HG03108 (cell line): Measurements from ENCODE around the gene DNAJC12.
A peak's percentile ranks its signal among the peaks of the same experiment; 100 is the strongest.
"Not testable (repeated sequence)": the region's sequence is repeated elsewhere in the genome, so short reads cannot be mapped to it uniquely, and the experiment has no call there.

ENCODE experiments used
- ATAC-seq: cut with Tn5 transposase; IDR thresholded peaks from one replicate; pipeline ENCODE4 v1.9.1; 2021; ENCODE audit warnings: moderate library complexity; ENCODE audit not compliant: unreplicated experiment

Gene DNAJC12

DNA sequence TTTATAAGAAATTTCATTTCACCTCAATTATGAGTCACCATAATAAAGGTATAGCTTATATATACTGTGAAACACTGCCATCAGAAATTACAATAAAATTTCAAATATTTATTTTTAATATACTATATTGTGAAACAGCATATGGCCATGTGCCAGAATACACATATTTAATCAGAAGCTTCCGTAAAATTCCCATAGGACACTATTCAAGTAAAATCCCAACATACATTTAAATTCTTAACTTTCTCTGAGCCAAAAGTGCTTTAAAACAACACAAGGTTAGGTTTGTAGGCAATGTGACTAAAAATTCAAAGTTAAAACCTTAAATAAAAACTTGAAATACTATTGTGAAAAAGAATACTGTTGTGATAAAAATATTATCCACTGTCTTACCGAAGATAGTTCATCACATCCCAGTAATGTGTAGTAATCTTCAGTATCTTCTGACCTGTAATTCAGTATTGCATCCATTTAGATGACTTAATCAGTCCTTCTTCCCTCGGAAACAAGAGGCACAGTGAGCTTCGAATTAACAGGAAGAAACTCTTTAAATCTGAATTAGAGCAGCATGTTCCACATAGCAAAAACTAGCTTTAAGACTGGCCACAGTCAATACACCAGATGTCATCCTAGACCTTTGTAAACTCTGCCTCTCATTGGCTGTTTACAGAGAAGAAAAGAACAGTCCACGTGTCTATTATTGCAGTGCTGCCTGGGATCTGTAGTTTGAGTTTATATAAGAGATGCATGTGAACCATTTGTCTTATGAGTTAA, at the start of gene DNAJC12:
Gene DNAJC12 (minus strand): TSS at position 648 of the 774 bp plus-strand sequence. CDS start 177 bp downstream, at position 471.
- no peak for ATAC-seq

DNA sequence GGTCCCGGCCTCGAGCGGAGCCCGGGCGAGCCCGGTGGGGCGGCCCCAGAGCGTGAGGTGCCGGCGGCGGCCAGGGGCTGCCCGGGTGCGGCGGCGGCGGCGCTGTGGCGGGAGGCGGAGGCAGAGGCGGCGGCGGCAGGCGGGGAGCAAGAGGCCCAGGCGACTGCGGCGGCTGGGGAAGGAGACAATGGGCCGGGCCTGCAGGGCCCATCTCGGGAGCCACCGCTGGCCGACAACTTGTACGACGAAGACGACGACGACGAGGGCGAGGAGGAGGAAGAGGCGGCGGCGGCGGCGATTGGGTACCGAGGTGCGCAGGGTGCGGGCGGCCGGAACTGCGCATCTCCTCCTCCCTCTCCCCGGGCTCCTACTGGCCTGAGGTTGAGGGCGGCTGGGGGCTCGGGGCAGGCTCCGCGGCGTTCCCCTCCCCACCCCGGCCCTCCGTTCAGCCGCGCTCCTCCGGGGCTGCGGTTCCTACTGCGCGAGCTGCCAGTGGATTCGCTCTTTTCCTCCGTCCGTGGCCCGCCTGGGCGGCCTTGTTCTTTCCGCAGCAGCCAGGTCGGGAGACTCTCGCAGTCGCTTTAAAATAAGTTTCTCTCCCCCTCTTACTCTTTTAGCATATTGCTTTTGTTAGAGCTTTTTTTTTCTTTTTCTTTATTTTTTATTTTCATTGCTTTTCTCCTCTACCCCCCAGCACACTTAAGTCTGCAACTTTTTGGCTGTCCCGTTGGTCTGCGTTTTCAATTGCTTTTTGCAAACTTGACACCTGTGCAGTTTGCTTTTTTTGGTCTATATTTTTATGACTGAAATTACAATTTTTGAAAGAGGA, 47.1 kb upstream of the DNAJC12 start:
- peak; percentile 50 for ATAC-seq

- peak; percentile 86 for ATAC-seq
Measured at GRCh38 chr10:67884313-67884841, 46.4 kb upstream of the DNAJC12 start, which contains the start of gene SIRT1. TSS of gene SIRT1 (plus strand) at chr10:67884656. CDS start at chr10:67884722, 66 bp downstream.

DNA sequence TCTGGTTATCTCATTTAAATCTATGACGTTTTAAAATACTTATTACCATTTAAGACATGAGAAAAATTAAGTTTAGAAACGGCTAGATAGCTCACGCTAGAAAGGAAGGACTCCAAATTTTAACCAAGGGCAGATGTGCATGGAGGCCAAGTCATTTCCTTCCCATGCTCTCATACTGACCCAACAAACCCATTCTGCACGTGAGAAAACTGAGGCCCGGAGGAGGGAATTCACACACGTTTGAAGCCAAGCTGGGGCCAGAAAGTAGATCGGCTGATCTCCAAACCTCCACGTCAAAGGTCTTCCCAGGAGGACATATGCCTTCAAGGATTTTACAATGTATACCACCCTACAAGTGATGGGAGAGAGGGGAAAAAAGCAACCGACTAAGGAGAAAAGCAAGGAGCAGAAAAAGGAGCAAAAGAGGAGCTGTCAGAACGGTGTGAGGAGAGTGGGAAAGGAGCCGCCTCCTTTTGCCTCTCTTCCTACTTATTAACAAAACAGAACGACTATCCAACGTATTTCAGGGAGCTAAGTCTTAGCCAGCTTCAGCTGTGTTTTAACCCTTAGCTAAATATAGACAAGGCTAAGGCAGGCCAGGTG, 45.8 kb upstream of the DNAJC12 start:
- ATAC-seq, result no peak

DNA sequence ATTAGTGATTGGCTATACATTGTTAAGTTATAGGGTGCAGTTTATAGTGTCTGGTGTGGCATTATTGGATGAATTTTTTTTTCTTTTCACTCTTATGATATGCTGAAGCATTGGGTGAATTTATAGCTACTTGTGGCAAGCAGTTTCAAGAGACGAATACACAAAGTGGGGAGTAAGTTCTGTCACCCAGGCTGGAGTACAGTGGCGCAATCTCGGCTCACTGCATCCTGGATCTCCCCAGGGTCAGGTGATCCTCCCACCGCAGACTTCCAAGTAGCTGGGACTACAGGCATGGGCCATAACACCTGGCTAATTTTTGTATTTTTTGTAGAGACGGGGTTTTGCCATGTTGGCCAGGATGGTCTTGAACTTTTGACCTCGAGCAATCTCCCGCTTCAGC, 40.1 kb upstream of the DNAJC12 start:
- no peak for ATAC-seq

GRCh38 chr10:67877421-67877820, 39.4 kb upstream of the DNAJC12 start:
- not testable (repeated sequence) for ATAC-seq

DNA sequence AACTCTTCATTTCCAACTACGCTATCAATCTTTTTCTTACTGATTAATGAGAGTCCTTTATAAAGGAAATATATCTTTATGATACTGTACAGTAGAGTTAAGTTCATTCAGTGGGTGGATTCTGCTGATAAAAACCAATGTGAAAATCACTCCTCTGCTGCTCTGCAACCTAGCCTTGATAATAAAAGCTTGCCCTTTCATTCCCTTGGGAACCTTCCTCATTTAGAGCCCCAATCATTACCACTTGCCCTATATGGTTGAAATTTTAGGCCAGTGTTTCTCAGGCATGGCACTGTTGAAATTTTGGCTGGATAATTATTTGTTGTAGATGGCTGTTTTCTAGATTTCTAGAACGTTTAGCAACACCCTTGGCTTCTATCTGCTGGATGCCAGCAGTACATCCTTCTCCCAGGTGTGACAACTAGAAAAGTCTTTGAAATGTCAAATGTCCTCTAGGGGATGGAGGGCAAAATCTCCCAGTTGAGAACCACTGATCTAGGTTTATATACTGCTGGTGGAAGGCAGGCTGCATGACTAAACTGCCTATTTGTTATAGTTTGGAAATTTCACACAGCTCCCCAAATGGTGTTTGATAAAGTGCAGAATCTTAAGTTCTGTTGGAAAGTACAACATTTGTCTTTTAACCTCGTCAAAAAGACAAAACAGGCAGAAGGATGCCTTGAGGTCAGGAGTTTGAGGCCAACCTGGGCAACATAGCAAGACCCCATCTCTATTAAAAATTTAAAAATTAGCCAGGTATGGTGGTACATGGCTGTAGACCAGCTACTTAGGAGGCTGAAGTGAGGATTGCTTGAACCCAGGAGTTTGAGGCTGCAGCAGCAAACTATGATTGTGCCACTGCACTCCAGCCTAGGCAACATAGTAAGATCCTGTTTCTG, 37.6 kb upstream of the DNAJC12 start:
- ATAC-seq, result no peak

DNA sequence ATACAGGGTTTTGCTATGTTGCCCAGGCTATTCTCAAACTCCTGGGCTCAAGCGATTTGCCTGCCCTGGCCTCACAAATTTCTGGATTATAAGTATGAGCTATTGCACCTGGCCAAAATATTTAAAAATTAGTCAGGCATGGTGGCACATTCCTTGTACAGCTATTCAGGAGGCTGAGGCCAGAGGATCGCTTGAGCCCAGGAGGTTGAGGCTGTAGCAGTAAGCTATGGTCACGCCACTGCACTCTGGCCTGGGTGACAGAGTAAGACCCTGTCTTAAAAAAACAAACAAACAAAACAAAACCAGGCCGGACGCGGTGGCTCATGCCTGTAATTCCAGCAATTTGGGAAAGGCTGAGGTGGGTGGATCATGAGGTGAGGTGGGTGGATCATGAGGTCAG, 32.0 kb upstream of the DNAJC12 start:
- no peak for ATAC-seq

- no peak for ATAC-seq
Measured at GRCh38 chr10:67868132-67868531, 30.1 kb upstream of the DNAJC12 start.

DNA sequence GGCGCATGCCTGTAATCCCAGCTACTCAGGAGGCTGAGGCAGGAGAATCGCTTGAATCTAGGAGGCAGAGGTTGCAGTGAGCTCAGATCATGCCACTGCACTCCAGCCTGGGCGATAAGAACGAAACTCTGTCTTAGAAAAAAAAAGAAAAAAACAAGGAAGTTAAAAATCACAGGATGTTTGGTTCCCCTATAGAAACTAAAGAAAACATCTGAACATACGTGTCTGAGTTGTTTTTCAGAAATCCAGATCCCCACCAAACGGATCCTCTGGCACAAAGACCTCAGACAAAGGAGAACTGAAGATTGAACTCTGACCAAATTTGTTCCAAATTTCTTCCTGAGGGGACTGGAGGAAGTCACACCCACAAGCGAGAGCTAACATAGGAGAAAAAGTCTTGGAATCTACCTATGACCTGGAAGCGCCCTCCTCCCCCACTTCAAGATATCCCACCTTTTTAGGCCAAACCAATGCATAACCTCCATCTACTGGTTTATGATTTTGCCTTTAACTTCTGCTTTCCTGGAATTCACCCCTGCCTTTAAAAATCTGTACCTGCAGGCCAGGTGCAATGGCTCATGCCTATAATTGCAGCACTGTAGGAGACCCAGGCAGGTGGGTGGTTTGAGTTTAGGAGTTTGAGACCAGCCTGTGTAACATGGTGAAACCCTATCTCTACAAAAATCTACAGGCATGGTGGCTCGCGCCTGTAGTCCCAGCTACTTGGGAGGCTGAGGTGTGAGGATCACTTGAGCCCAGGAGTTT, 26.8 kb upstream of the DNAJC12 start:
- no peak for ATAC-seq

- ATAC-seq, result no peak
Measured at GRCh38 chr10:67863094-67863493, 25.1 kb upstream of the DNAJC12 start.

DNA sequence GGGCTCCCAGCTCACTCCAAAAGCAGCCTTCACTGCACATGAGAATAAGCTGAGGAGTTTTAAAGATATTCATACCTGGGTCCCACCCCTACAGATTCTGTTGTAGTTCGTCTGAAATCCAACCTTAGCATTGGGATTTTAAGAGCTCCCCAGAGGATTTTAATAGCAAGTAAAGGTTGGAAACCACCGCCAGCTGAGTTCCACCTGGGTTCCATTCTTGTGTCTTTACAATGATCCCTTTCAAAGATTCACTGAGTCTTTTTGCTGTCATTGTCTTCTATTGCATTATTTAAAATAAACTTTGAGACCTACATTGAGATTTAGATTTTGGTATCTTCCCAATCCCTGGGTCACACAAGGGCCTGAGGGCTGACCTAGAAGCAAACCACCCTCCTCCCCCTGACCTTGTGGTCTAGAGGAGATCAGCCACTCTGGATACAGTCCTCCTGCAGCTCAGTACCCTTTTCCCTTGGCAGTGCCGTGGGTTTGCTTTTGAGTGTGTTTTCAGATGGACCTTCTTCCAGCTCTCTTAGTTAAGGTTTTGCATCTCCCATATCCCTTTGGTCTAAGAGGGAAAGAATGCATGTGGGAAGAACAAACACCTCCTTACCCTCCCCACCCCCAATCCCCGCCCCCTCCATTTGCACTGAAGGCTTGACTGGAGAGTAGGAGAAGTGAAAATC, 23.9 kb upstream of the DNAJC12 start:
- ATAC-seq, result no peak

DNA sequence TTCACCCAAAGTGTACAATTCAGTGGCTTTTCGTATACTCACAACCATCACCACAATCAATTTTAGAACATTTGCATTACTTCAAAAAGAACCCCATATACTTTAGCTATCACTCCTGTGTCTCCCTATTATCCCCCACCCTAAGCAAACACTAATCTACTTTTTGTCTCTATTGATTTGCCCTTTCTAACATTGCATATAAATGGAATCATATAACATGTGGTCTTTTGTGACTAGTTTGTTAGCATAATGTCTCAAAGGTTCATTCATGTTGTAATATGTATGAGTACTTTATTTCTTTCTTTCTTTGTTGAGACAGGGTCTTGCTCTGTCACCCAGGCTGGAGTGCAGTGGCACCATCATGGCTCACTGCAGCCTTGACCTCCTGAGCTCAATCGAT, 21.0 kb upstream of the DNAJC12 start:
- ATAC-seq, result no peak

GRCh38 chr10:67853512-67853911, 15.5 kb upstream of the DNAJC12 start:
- ATAC-seq, result no peak

GRCh38 chr10:67852761-67853160, 14.8 kb upstream of the DNAJC12 start:
- ATAC-seq, result no peak

DNA sequence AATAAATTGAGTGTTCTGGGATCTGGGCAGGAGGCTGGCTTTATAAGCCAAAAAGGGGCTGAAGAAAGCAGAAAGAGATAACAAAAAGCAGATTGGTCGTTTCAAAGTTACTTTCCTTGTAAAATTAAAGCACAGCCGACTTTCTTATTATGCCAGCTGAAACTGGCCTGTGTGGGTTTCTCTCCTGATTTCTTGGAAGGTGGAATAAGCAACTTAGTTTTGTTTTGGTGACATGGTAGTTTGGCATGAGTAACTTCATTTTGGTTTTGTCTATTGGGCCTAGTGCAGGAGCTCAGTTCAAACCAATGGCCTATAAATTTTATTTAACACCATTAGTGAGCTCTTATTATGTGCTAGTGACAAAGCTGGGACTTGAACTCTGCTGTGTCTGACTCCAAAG, 13.2 kb upstream of the DNAJC12 start:
- ATAC-seq, result no peak

- ATAC-seq, result peak; percentile 91
Measured at GRCh38 chr10:67849331-67850011, 11.5 kb upstream of the DNAJC12 start.

- no peak for ATAC-seq
Measured at GRCh38 chr10:67843284-67843683, 5.3 kb upstream of the DNAJC12 start.
